NT2/D1 (cell line): ENCODE measurements around the gene EML6.

Experiments
- DNase-seq: peaks from one replicate; pipeline ENCODE4 v3.0.0-alpha.2; 2011; ENCODE audit warnings: low read depth, low spot score
- H3K27me3 ChIP-seq: 2 replicates; pipeline ENCODE4 v1.6.0; 2011; ENCODE audit warnings: mild to moderate bottlenecking; ENCODE audit not compliant: insufficient read length, insufficient read depth
- H3K36me3 ChIP-seq: 2 replicates; pipeline ENCODE4 v1.6.1; 2011; ENCODE audit warnings: mild to moderate bottlenecking, low read length, mixed read lengths; ENCODE audit not compliant: insufficient read depth, insufficient read length
- H3K4me1 ChIP-seq: 2 replicates; pipeline ENCODE4 v1.5.1; 2011; ENCODE audit not compliant: insufficient read depth, insufficient read length
- H3K4me3 ChIP-seq: 2 replicates; pipeline ENCODE4 v1.5.1; 2011; ENCODE audit warnings: low read depth; ENCODE audit not compliant: insufficient read length
- H3K9ac ChIP-seq: 2 replicates; pipeline ENCODE4 v1.6.0; 2011; ENCODE audit warnings: low read depth; ENCODE audit not compliant: insufficient read length
- H3K9me3 ChIP-seq: 2 replicates; pipeline ENCODE4 v1.5.1; 2011; ENCODE audit warnings: mild to moderate bottlenecking, low read length; ENCODE audit not compliant: insufficient read depth
- SUZ12 ChIP-seq: IDR thresholded peaks from 2 replicates; pipeline ENCODE4 v1.6.1; 2011; ENCODE audit not compliant: insufficient read length, insufficient read depth; ENCODE audit errors: extremely low read depth
- YY1 ChIP-seq: IDR thresholded peaks from 2 replicates; pipeline ENCODE4 v1.6.1; 2011; ENCODE audit not compliant: insufficient read length, insufficient read depth
- ZNF274 ChIP-seq: IDR thresholded peaks from 2 replicates; pipeline ENCODE4 v1.6.1; 2011; ENCODE audit warnings: mild to moderate bottlenecking, low read depth, low read length

EML6 gene

GRCh38 chr2:54967269-54967668, 243.8 kb downstream of the EML6 start:
- TF ChIP-seq ZNF274 (no peak), SUZ12 (no peak), YY1 (no peak)
- H3K4me3 ChIP-seq = no peak overlapping the region
- DNase-seq = peak; percentile 83
- H3K9ac ChIP-seq = no peak overlapping the region
- no peaks in the 10 kb centered on the region for H3K9me3 ChIP-seq
- peaks cover 5% of the 10 kb centered on the region for H3K4me1 ChIP-seq
- H3K27me3 ChIP-seq = no peaks in the 10 kb centered on the region
- H3K36me3 ChIP-seq = peaks cover 16% of the 10 kb centered on the region

DNA sequence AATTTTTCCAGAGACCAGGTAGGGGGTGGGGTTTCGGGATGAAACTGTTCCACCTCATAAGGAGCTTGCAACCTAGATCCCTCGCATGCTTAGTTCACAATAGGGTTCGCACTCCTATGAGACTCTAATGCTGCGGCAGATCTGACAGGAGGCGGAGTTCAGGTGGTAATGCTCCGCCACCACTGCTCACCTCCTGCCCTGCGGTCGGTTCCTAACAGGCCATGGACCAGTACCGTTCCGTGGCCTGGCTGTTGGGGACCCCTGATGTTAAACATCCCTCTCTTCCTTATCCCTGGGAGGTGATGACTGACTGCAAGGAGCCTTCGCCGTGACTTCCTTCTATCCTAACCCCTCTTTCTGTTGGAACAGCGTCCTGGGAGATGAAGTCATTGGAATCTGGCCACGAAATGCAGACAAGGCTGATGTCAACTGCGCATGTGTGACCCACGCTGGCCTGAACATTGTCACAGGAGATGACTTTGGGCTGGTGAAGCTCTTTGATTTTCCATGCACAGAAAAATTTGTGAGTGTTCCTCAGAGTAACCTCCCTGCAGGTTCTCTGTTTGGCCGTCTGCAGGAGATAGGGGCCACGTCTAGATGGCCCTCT, 244.4 kb downstream of the EML6 start:
- H3K4me3 ChIP-seq = no peak overlapping the region
- TF ChIP-seq ZNF274 = no peak
- TF ChIP-seq SUZ12 = no peak
- no peak for TF ChIP-seq YY1
- H3K4me1 ChIP-seq = peaks cover 5% of the 10 kb centered on the region

GRCh38 chr2:54968561-54969218, 245.2 kb downstream of the EML6 start:
- Histone ChIP-seq H3K4me1 (peaks cover 5% of the 10 kb centered on the region), H3K36me3 (peaks cover 28% of the 10 kb centered on the region), H3K9ac (no peak overlapping the region), H3K9me3 (no peaks in the 10 kb centered on the region), H3K27me3 (no peaks in the 10 kb centered on the region), H3K4me3 (no peak overlapping the region)
- TF ChIP-seq YY1 = no peak
- TF ChIP-seq SUZ12 = no peak
- no peak for TF ChIP-seq ZNF274
- DNase-seq = no peak

More for the DNA sequence above, 244.4 kb downstream of the EML6 start:
- no peak for DNase-seq
- H3K9me3 ChIP-seq = no peaks in the 10 kb centered on the region
- H3K27me3 ChIP-seq = no peaks in the 10 kb centered on the region
- peaks cover 20% of the 10 kb centered on the region for H3K36me3 ChIP-seq
- no peak overlapping the region for H3K9ac ChIP-seq

- Histone ChIP-seq H3K27me3 (no peaks in the 10 kb centered on the region), H3K4me1 (peaks cover 5% of the 10 kb centered on the region), H3K36me3 (peaks cover 32% of the 10 kb centered on the region), H3K9me3 (no peaks in the 10 kb centered on the region), H3K4me3 (no peak overlapping the region), H3K9ac (no peak overlapping the region)
- DNase-seq = no peak
- TF ChIP-seq SUZ12 = no peak
- no peak for TF ChIP-seq ZNF274
- no peak for TF ChIP-seq YY1
Measured at GRCh38 chr2:54969295-54969939, 246.0 kb downstream of the EML6 start.

- peaks cover 5% of the 10 kb centered on the region for H3K4me1 ChIP-seq
- no peaks in the 10 kb centered on the region for H3K9me3 ChIP-seq
- TF ChIP-seq SUZ12 (no peak), YY1 (no peak), ZNF274 (no peak)
- no peaks in the 10 kb centered on the region for H3K27me3 ChIP-seq
- DNase-seq = no peak
- peaks cover 33% of the 10 kb centered on the region for H3K36me3 ChIP-seq
- no peak overlapping the region for H3K4me3 ChIP-seq
- no peak overlapping the region for H3K9ac ChIP-seq
Measured at GRCh38 chr2:54969940-54970338, 246.5 kb downstream of the EML6 start.

DNA sequence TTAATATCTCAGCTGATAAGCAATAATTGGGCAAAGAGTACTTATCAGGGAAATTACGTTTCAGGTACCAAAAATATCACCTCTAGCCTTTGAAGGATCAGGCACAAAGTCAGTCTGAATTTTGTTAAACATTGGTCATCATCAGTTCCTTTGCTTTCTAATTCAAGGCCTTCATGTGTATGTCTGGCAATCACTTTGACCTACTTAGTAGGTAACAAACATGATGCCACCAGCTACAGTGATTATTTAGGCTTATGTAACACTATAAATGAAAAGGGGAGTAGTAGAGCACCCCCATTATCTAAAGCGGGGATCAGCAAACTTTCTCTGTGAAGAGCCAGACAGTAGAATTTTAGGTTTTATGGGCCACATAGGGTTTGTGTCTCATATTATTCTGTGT, 251.7 kb downstream of the EML6 start:
- Histone ChIP-seq H3K9ac (no peak overlapping the region), H3K4me1 (no peaks in the 10 kb centered on the region), H3K36me3 (peaks cover 56% of the 10 kb centered on the region), H3K9me3 (no peaks in the 10 kb centered on the region), H3K27me3 (no peaks in the 10 kb centered on the region), H3K4me3 (no peak overlapping the region)
- DNase-seq = no peak
- TF ChIP-seq ZNF274 = no peak
- no peak for TF ChIP-seq YY1

- no peak for DNase-seq
- Histone ChIP-seq H3K4me3 (no peak overlapping the region), H3K4me1 (no peaks in the 10 kb centered on the region), H3K9me3 (no peaks in the 10 kb centered on the region), H3K36me3 (peaks cover 59% of the 10 kb centered on the region), H3K27me3 (no peaks in the 10 kb centered on the region), H3K9ac (no peak overlapping the region)
- no peak for TF ChIP-seq SUZ12
- TF ChIP-seq YY1 = no peak
- TF ChIP-seq ZNF274 = no peak
Measured at GRCh38 chr2:54975598-54976492, 252.4 kb downstream of the EML6 start.
